GM23248 (cell line): Measurements from ENCODE around the gene OPTC.

Experiments
- EZH2 ChIP-seq: fragments of 200-600 bp; sonication (generic); IDR thresholded peaks from 2 replicates; pipeline ENCODE4 v1.6.1; 2018; ENCODE audit warnings: antibody characterized with exemption, mild to moderate bottlenecking; ENCODE audit not compliant: insufficient read depth, poor library complexity, severe bottlenecking
- EZH2phosphoT487 ChIP-seq: fragments of 200-600 bp; sonication (generic); IDR thresholded peaks from 2 replicates; pipeline ENCODE4 v1.6.1; 2018; ENCODE audit warnings: antibody characterized with exemption, moderate library complexity, mild to moderate bottlenecking, low read depth; ENCODE audit not compliant: insufficient read depth

- TF ChIP-seq EZH2phosphoT487: no peak
- no peak for TF ChIP-seq EZH2
Measured at GRCh38 chr1:203475012-203475981, 18.7 kb upstream of the OPTC start, which contains the start of gene PRELP.
